Muscle of leg (tissue), 11 donors: ENCODE measurements around the gene HJURP. TPM values are rescaled to one million over a fixed set of nuclear protein-coding genes. Genes with fewer than 3 reads are reported as not detected.

Experiments used
- DNase-seq: peaks from one replicate; pipeline ENCODE4 v3.0.0; 2013
- H3K27ac ChIP-seq: one replicate; pipeline ENCODE4 v1.5.1; 2013; ENCODE audit warnings: mild to moderate bottlenecking, low read length, control low read depth
- H3K27me3 ChIP-seq: one replicate; pipeline ENCODE4 v1.6.1; 2013; ENCODE audit warnings: low read length; ENCODE audit not compliant: control insufficient read depth, insufficient read depth
- H3K36me3 ChIP-seq: one replicate; pipeline ENCODE4 v1.6.1; 2013; ENCODE audit warnings: low read length; ENCODE audit not compliant: control insufficient read depth, insufficient read depth
- H3K4me1 ChIP-seq: one replicate; pipeline ENCODE4 v1.6.1; 2013; ENCODE audit warnings: low read length; ENCODE audit not compliant: control insufficient read depth, insufficient read depth
- H3K4me3 ChIP-seq: one replicate; pipeline ENCODE4 v1.5.1; 2013; ENCODE audit warnings: low read length, control low read depth
- H3K9me3 ChIP-seq: replicated peaks from 2 replicates; pipeline ENCODE4 v1.6.1; 2013; ENCODE audit warnings: low read depth, low read length; ENCODE audit not compliant: control insufficient read depth
- WGBS: methylation state at CpG from one replicate; pipeline ENCODE4 v1.1.5; 2013; ENCODE audit warnings: missing lambda C conversion rate; ENCODE audit not compliant: insufficient coverage; 5-methylcytosine and 5-hydroxymethylcytosine counted together
- polyA plus RNA-seq, 8 donors: library from polyadenylated mRNA; unstranded; fragments of 120-200 nt; gene quantifications; one replicate each; pipeline versions ENCODE4 v1.2.1 to v1.2.3, GENCODE V29; 2013; ENCODE audit warnings: inconsistent platforms in 1 of 8, low replicate concordance in 1 of 8; ENCODE audit not compliant: insufficient read length in 8 of 8, insufficient read depth in 1 of 8
- total RNA-seq: library from RNA; stranded (reverse); fragments of 120-200 nt; gene quantifications from one replicate; pipeline ENCODE4 v1.2.4, GENCODE V29; 2013

The HJURP gene
- total and polyA plus RNA-seq, 9 donors = 6.2 to 15.3 (median 12.1) TPM

DNA sequence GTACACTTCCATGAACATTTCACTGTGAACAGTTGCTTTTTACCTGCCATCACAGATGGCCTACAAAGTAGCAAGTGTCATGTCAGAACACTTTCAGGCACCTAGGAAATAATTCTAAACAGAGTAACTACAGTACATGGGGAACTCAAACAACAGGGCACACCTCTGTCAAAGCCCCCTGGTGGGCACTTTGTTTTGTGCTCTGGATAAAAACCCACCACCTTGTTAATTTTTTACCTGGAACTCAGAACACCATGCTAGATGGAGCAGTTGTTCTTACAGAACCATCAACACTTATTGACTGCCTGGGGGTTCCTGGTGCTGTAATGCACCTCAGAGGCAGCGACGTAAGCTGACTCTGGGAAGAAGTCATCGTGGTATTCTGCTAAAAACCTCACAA is 11.5 kb upstream of the HJURP start:
- DNase-seq = no peak
- Histone ChIP-seq H3K4me3 (no peak overlapping the region), H3K27me3 (peaks cover 4% of the 10 kb centered on the region), H3K9me3 (peaks cover 2% of the 10 kb centered on the region), H3K4me1 (no peaks in the 10 kb centered on the region), H3K36me3 (no peaks in the 10 kb centered on the region), H3K27ac (no peak overlapping the region)
- 100% methylated on average over 1 of the region's 3 CpGs for WGBS

DNA sequence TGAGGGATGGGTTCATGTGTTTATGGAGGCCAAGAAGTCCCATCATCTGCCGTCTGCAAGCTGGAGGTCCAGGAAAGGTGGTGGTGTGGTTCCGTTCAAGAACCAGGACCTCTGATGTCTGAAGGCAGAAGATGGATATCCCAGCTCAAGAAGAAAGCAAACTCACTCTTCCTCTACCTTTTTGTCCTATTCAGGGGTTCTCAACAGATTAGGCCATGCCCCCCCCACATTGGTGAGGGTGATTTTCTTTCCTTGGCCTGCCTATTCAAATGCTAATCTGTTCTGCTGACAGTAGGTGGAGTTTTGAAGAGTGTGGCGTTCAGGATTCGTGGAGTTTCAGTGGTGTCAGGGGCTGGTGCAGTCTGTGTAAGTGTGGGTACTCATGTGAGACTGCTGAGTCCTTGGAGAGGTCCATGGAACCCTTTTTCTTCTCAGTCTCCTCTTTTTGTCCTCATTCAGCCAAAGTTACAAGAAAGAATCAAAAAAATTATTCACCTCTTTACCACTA is 8.0 kb upstream of the HJURP start:
- peaks cover 2% of the 10 kb centered on the region for H3K9me3 ChIP-seq
- no peak overlapping the region for H3K4me3 ChIP-seq
- H3K27me3 ChIP-seq = no peaks in the 10 kb centered on the region
- no peaks in the 10 kb centered on the region for H3K4me1 ChIP-seq
- WGBS = 86% methylated on average over 1 of the region's 4 CpGs
- DNase-seq = no peak
- H3K36me3 ChIP-seq = no peaks in the 10 kb centered on the region
- no peak overlapping the region for H3K27ac ChIP-seq

DNA sequence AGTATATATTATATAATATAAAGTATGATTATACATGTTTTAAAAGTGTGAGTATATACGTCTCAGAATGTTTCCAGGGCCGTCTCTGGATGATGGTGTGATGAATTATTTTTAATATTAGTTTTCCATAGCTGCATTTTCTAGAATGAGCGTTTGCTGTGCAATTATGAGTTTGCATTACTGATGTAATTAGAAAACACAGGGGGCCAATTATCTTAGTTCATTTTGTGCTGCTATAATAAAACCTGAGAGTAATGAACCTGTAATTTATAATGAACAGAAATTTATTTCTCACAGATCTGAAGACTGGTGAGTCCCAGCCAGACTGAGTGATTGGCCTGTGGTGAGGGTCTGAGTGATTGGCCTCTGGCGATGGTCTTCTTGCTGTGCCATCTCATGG is 4.0 kb upstream of the HJURP start:
- 100% methylated on average over 1 of the region's 4 CpGs for WGBS
- H3K27ac ChIP-seq = no peak overlapping the region
- H3K36me3 ChIP-seq = no peaks in the 10 kb centered on the region

DNA sequence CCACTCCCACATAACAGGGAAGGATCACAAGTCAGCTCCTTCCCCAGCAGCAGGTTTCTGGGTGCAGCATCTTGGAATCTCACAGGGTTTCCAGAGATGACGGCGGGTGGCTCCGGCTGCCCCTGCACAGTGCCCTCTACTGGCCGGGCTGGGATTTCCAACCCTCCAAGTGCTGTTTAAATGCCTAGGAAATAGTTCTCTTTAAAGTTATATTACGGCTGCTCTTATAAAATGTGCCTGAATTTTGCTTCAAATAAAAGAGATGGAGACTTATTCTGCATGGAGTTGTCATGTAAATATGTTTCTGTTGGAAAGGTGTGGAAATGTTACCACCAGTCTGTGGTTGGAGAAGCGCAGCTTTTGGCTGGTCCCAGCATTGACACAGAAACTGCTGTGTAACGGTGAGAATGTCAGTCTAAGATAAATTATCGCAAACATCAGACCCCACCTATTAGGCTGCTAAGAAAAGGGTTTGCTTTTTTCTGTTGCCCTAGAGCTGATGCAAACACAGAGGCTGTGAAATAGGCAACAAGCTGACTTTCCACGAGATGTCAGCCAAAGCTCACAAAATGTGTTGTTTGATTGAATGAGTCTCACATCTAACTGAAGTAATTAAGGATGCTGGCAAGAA is 3.3 kb upstream of the HJURP start:
- Histone ChIP-seq H3K36me3 (no peaks in the 10 kb centered on the region), H3K4me1 (peaks cover 13% of the 10 kb centered on the region), H3K27ac (no peak overlapping the region), H3K9me3 (no peaks in the 10 kb centered on the region), H3K4me3 (no peak overlapping the region), H3K27me3 (no peaks in the 10 kb centered on the region)
- 31% methylated on average over 6 of the region's 9 CpGs for WGBS
- DNase-seq = no peak

More for the DNA sequence above, 4.0 kb upstream of the HJURP start:
- Histone ChIP-seq H3K27me3 (no peaks in the 10 kb centered on the region), H3K9me3 (no peaks in the 10 kb centered on the region), H3K4me3 (no peak overlapping the region), H3K4me1 (peaks cover 12% of the 10 kb centered on the region)
- no peak for DNase-seq

DNA sequence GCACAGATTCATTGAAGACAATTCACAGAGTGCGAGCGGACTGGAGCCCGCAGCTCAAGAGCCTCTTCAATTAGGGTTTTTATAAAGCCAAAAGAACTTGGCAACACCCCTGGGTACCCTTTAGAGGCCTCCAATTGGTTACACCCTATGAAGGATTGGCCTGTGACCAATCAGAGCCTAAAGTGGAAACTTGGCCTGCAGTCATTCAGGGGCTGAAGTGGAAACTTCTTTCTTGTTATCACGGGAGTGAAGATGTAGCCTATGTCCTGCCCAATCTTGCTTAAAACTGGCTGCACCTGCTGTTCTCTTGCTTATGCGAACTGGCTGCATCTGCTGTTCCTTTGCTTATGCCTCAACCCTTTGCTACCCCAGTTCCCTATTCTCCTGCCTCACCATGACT is 1.8 kb upstream of the HJURP start:
- WGBS = 92% methylated on average over 5 of the region's 5 CpGs
- no peak for DNase-seq
- no peaks in the 10 kb centered on the region for H3K27me3 ChIP-seq
- H3K27ac ChIP-seq = no peak overlapping the region
- no peak overlapping the region for H3K4me3 ChIP-seq
- H3K4me1 ChIP-seq = peaks cover 15% of the 10 kb centered on the region
- H3K36me3 ChIP-seq = peaks cover 5% of the 10 kb centered on the region
- H3K9me3 ChIP-seq = no peaks in the 10 kb centered on the region

DNA sequence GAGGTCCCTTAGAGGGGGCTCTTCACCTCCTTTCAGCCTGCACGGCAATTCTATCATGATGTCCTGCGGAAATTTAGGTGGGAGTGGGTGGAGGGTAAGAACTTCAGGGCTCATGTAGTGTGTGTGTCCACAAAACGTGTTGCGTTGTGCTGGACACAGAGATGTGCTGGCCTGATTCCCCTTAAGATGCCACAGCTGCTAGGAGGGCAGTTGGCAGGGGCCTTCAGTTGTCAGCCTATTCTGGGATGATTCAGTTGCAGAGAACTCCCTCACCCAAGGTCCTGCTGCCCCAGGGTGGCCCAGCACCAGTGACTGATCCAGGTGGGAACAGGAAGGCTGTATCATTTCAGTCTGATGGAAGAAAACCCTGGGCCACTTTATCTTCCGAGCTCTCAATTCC is 1.0 kb upstream of the HJURP start:
- peak overlapping the region; percentile 54 for H3K27ac ChIP-seq
- 74% methylated on average over 5 of the region's 5 CpGs for WGBS
- no peaks in the 10 kb centered on the region for H3K27me3 ChIP-seq
- peak; percentile 44 for DNase-seq
- H3K9me3 ChIP-seq = no peaks in the 10 kb centered on the region
- H3K4me3 ChIP-seq = no peak overlapping the region
- peaks cover 15% of the 10 kb centered on the region for H3K4me1 ChIP-seq
- H3K36me3 ChIP-seq = peaks cover 13% of the 10 kb centered on the region

DNA sequence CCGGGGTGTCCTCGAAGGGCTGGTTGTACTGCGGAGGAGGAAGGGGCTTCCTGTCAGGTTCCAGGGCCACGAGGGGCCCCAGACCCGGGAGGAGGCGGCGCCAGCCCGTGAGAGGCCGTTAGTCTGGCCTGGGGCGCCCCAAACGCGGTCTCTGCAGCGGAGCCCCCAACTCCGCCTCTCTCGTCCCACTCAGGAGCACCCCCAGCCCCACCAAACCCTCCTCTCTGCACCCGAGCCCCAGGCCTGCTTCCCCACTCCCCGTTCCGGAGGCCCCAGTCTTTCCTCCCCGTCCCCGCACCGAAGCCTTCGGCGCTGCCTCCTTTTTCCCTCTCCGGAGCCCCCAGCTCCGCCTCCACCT is 473 bp downstream of the HJURP start:
- Histone ChIP-seq H3K4me3 (peak overlapping the region; percentile 93), H3K36me3 (peaks cover 25% of the 10 kb centered on the region), H3K4me1 (peaks cover 15% of the 10 kb centered on the region), H3K27me3 (no peaks in the 10 kb centered on the region), H3K27ac (no peak overlapping the region), H3K9me3 (no peaks in the 10 kb centered on the region)
- no peak for DNase-seq
- WGBS = under 1% methylated on average over 25 of the region's 25 CpGs

DNA sequence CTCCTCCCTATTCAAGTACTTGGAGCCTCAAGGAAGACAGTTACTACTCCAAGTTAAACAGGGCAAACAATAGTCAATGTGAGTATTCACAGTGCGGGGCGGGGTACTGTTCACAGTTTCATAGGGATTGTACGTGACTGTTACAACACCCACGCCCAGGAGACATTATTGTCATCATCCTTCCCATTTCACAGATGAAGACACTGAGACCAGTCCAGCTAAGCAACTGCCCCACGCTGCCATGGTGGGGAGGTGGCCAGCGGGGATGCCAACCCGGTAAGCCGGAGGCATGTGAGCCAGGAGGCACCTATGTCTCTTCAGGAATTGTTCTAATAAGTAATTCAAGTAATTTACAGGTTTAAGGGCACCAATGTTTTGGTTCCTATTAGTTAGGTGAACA is 982 bp downstream of the HJURP start:
- H3K27ac ChIP-seq = no peak overlapping the region
- WGBS = no CpG with 5 or more reads among the region's 8 CpGs
- H3K4me1 ChIP-seq = peaks cover 15% of the 10 kb centered on the region
- H3K4me3 ChIP-seq = peak overlapping the region; percentile 93
- H3K9me3 ChIP-seq = no peaks in the 10 kb centered on the region
- no peak for DNase-seq
- no peaks in the 10 kb centered on the region for H3K27me3 ChIP-seq
- peaks cover 30% of the 10 kb centered on the region for H3K36me3 ChIP-seq

DNA sequence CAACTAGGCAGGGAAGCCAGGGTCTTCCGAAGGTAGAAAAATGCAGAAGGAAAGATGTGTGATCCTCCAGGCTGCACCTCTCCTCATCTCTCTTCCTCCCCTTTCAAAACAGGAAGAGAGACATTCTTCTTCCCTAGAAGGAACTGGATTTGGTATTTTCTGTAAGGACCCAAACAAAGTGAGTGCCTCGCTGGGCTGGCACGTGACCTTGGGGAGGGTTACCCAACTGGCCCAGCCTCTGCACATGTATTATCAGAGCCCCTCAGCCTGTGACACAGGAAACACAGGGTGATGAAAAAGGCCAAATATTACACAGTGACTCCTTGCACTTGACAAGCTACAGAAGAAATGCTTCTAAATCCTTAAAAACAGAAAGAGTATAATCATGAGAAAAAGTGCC is 2.3 kb downstream of the HJURP start:
- WGBS = no CpG with 5 or more reads among the region's 3 CpGs
- peaks cover 43% of the 10 kb centered on the region for H3K36me3 ChIP-seq
- no peaks in the 10 kb centered on the region for H3K9me3 ChIP-seq
- H3K4me1 ChIP-seq = peaks cover 15% of the 10 kb centered on the region
- no peak overlapping the region for H3K27ac ChIP-seq
- DNase-seq = no peak
- no peaks in the 10 kb centered on the region for H3K27me3 ChIP-seq
- no peak overlapping the region for H3K4me3 ChIP-seq

DNA sequence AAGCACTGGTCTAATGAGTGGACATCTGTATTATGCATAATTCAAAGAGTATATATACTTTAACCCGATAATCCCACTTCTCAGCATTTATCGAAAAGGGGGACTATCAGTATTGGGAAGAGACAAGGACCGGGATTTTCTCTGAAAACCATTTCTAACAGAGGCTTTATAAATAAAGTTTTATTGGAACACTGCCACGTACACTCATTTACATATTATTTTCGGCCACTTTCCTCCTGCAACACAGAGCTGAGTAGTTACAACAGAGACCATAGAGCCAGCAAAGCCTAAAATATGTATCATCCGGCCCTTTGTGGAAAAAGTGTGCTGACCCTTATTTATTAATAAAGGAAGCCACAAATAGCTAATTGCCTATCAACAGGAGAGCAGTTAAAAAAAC is 3.2 kb downstream of the HJURP start:
- no peak for DNase-seq
- H3K9me3 ChIP-seq = no peaks in the 10 kb centered on the region
- H3K4me3 ChIP-seq = no peak overlapping the region
- peaks cover 15% of the 10 kb centered on the region for H3K4me1 ChIP-seq
- no peak overlapping the region for H3K27ac ChIP-seq
- peaks cover 52% of the 10 kb centered on the region for H3K36me3 ChIP-seq
- H3K27me3 ChIP-seq = no peaks in the 10 kb centered on the region
- WGBS = no CpG with 5 or more reads among the region's 6 CpGs

DNA sequence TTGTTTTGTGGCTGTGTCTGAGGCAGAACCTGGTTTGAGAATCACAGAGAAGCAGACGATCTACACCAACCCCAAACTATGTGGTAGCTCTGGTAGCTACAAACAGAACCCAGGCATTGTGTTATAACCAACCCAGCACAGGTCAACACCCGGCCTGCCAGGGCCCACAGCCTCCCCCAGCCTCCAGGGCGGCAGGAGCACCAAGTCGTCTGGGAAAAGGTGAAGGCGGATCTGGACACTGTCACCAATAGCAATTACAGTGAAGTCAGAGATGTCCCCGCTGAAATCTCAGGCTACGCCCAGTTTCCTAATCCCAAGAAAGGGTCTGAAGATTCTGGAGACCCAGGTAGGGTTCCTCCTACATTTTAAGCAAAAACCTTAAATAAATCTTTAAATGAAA is 3.6 kb downstream of the HJURP start:
- DNase-seq = no peak
- whole genome bisulfite sequencing = 88% methylated on average over 6 of the region's 7 CpGs
- Histone ChIP-seq H3K4me1 (peaks cover 15% of the 10 kb centered on the region), H3K27ac (no peak overlapping the region), H3K36me3 (peaks cover 53% of the 10 kb centered on the region), H3K9me3 (no peaks in the 10 kb centered on the region), H3K27me3 (no peaks in the 10 kb centered on the region), H3K4me3 (no peak overlapping the region)
